ENCODE measurements around the gene PDCD11.

Gene PDCD11

DNA sequence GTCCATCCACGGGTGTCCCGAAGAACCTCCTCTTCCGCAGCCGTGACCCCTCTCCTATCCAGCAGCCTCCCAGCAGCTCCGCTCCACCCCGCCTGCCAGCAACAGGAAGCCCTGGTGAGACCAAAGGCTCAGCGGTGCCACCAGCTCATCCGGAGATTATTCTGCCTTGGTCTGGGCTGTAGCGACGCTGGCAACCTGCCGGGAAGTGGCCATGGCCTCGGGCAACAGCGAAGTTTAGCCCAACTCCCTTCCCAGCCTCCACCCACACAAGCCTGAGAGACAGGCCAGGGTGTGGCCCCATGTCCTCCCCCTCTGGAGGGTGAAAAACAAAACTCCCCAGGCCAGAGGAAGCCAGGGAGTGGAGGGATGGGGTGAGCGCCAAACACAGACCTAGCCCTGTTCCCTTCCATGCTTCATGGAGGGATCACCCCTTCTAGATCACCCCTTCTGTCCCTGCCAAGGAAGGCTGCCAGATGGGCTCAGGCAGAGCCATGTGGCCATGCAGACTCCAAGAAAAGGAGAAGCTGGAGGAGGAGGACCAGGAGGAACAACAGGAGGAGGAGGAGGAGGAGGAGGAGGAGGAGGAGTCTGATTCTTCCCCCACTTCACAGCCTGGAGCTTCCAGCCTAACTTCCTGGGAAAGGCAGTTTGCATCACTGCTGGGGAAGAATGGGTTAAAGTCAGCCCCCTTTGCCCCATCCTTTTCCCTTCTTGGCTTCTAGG, 54.8 kb downstream of the PDCD11 start:
- DNase-seq (ENCODE audit: low spot score), result no peak

GRCh38 chr10:103451831-103452505, 55.5 kb downstream of the PDCD11 start, which contains the start of gene CALHM2:
Gene CALHM2 (minus strand): TSS chr10:103452370. CDS start chr10:103449941, 2,429 bp downstream.
- peak; percentile 41 for DNase-seq (ENCODE audit: low spot score)

DNA sequence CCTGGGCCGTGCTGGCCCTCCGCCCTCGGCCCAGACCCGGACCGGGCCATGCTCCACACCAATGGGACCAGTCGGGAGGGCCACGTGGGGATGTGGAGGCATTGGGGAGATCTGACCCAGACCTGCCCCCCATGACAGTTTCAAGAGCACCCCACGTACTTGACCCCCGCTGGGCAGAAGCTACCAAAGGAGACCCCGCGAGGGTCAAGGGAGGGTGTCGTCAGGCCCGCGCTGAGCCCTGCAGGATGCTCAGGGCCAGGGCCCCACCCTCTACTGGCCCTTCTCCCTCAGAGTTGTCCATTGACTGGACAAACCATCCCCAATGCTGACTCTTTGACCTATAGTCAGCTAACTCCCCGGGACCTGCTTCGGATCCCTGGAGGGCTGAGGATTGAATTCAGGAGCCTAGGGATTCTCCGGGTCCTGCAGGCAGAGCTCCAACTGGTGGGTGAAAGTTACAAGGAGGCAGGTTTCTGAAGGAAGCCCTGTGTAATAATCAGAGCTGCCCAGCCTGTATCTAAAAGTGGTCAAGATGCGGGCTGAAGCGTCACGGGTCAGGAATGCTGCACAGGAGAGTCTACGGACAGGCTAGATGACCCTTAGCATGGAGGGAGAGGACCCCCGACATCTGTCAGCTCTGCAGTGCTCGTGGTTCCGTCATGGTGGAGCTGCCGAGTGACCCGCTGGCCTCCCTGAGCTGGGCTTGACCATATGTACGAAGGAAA, 56.2 kb downstream of the PDCD11 start:
- DNase-seq (ENCODE audit: low spot score), result no peak

- no peak for DNase-seq (ENCODE audit: low spot score)
These were observed 57.6 kb downstream of the PDCD11 start for GRCh38 chr10:103454026-103454425.

GRCh38 chr10:103455235-103455634, 58.8 kb downstream of the PDCD11 start:
- no peak for DNase-seq (ENCODE audit: low spot score)

- DNase-seq (ENCODE audit: low spot score), result no peak
These were observed 59.7 kb downstream of the PDCD11 start for GRCh38 chr10:103456074-103456660.

DNA sequence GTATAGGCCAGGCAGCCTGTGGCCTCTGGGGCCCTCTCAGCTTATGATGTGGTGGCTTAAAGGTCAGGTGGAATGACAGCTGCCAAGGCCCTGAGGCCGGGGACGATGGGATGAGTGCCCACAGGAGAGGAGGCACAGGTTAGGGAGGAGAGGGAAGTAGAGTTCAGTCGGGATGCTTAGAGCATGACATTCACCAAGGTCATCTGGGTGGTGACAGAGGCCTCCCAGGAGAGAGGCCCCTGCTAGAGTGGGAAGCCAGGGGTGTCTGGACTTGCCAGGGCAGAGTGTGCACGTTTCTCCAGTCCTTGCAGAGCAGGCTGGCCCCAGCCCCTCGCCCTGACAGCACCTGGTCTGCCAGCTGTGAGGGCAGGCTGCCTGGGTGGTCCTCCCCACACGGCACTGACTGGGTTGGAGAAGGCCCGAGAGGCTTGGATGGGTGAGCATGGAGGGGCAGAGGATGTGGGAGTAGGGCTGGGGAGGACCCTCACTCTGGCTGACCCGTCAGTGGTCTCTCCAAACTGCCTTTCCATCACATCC, 60.8 kb downstream of the PDCD11 start:
- no peak for DNase-seq (ENCODE audit: low spot score)

- DNase-seq (ENCODE audit: low spot score), result no peak
These were observed 61.6 kb downstream of the PDCD11 start for GRCh38 chr10:103457896-103458583.

DNA sequence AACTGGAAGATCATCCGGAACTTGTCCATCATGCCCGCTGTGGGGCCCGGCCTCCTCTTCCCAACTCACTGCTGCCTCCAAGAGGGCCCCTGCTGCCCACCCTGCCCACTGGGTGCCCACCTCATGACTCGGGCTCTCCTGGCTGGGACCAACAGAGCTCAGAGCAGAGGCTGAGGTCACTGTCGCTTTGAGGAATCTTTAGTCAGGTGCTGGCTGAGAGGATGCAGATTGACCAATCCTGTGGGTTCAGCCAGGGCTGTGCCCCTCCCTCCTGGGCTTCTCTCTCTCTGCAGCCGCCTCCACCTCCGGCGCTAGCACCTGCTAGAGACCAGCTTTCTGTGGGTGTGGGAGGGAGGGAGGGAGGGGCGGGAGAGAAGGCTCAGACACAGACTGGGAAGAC, 62.3 kb downstream of the PDCD11 start, which contains the start of gene CALHM1:
CALHM1 (minus strand) TSS at position 181 of the 400 bp plus-strand sequence; CDS start at position 32, 149 bp downstream.
- no peak for DNase-seq (ENCODE audit: low spot score)

- no peak for DNase-seq (ENCODE audit: low spot score)
These were observed 63.2 kb downstream of the PDCD11 start for GRCh38 chr10:103459615-103460014.

- DNase-seq (ENCODE audit: low spot score), result no peak
These were observed 67.1 kb downstream of the PDCD11 start for GRCh38 chr10:103463499-103463898.

DNA sequence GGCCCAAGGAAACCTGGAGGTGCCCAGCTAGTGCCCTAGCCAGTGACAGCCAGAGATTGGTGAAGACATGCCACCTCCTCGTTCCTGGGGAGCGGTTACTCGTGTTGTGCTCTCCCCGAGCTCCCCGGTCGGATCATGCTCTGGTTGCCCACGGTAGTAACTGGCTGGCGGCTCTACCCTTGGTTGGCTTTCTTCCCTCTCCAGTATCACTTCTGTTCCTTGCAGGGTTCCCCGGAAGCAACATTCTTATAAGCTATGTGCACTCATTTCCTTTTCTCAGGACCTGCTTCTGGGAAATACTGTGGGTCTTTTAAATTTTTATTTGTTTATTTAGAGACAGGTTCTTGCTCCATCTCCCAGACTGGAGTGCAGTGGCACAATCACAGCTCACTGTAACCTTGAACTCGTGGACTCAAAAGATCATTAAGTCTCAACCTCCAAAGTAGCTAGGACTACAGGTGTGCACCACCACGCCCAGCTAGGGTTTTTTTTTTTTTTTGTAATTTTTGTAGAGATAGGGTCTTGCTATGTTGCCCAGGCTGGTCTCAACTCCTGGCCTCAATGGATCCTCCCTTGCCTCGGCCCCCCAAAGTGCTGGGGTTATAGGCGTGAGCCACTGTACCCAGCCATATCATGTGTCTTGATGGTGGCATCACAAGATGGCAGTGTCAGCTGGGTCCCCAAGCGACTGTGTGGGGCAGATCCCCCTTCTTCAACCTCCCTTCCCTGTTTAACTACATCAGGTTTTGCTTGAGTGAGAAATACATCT, 69.2 kb downstream of the PDCD11 start:
- DNase-seq (ENCODE audit: low spot score), result no peak

GRCh38 chr10:103466734-103467133, 70.3 kb downstream of the PDCD11 start:
- DNase-seq (ENCODE audit: low spot score), result no peak

DNA sequence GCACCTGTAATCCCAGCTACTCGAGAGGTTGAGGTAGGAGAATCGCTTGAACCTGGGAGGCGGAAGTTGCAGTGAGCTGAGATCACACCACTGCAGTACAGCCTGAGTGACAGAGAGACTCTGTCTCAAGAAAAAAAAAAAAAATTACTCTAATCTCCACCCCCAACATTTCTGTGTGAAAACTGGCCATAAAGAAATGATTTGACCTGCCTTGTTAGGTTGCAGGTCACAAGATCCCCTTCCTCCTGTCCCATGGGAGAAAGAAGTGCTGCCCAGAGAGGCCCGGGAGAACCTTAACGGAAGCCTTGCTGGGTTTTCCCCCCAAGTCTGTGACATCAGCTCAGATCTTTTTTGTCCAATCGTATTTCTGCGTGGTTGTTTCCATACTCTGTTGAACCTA, 71.0 kb downstream of the PDCD11 start:
- no peak for DNase-seq (ENCODE audit: low spot score)

DNA sequence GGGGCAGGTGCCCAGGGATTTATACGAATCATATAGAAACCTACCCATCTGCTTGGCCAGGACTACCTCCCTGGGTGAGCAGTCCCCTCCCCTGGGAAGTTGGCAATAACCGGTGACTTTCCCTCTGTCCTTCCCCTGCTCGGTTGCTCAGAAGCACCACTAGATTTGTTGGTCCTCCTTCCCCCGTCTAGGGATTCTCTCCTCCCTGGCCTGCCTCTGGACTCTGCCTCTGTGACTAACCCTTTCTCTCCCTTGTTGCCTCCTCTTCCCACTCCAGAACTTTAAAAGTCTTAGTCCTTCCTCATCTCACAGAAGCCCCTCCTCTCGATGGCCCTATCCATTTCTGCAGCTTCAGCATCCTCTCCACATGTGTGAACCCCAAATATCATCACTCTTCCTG, 72.8 kb downstream of the PDCD11 start:
- DNase-seq (ENCODE audit: low spot score), result no peak

DNA sequence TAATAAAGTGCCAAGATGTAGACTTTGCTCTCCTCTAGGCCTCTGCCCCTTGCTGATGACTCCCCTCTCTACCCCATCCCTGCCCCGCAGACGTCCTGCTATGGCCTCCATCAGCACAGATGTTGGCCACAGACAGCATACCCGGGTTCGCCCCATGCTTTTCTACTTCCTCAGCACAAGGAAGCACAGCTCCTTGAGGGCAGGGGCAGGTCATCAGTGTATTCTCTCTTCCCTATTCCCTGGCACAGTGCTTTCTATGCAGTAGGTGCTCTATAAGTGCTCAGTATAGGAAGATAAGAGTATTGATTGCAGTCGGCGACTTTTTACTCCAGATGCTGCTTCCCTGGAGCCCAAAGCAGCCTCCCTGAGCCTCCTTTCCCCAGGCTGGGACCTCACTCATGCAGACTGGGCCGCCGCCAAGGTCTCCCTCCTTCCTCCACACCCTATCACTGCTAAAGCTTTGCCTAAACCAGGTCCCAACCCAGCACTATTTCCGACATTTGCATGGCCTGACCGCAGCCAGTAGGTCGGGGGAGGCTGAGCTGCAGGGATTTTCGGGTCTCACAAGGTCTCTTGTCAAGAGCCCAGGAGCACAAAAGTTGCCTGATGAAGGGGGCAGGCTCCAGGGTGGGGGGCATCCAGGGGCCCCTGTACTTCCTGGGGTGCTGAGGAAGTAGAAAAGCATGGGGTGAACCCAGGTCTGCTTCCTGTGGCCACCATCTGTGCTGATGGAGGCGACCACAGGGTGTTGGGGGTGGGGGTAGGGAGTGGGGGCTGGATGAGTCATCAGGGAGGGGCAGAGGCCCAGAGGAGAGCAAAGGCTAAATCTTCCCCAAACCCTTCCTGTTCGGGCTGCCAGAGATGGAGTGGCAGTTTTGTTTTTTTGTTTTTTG, 74.6 kb downstream of the PDCD11 start:
- no peak for DNase-seq (ENCODE audit: low spot score)

DNA sequence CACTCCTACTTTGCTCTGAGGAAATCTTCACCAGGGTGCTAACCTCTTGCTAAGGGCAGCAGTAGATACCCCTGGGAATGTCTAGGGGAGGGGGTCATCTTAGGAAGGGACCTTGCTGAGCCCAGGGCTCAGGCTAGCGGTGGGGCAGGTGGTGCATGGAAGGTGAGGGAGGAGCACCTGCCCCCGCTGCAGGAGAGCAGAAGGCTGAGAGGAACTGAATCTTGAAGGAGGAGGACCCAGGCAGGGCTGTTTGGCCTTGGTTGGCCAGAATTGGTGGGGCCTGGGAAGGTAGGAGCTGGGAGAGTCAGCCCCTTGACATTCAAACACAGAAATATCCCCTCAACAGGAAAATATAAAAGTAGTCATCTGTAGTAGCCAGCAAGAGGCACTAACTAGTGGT, 75.6 kb downstream of the PDCD11 start:
- DNase-seq (ENCODE audit: low spot score), result no peak

DNA sequence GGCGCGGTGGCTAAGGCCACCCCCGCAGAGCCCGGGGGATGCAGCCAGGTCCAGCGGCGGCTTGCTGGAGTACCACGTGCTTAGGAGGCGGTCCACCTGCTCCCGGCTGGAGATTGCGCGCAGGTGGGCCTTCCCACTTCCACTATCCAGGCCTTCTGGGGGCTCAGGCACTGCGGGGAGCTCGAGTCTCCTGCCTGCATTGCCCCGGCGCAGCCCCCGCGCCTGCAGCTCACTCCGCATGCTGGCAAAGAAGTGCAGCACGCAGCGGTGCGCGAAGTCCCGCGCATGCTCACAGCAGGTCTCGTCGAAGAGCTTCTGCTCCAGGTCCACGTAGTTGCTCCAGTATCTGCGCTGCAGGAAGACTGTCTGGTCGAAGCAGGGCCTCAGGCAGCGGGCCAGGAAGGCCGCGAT, 76.8 kb downstream of the PDCD11 start:
- no peak for DNase-seq (ENCODE audit: low spot score)

- DNase-seq (ENCODE audit: low spot score), result no peak
These were observed 77.7 kb downstream of the PDCD11 start for GRCh38 chr10:103474077-103474476.

GRCh38 chr10:103475437-103475836, 79.0 kb downstream of the PDCD11 start:
- no peak for DNase-seq (ENCODE audit: low spot score)

All from putamen (tissue), 1 donor.